ENCODE measurements around the gene ZNF628.

DNA sequence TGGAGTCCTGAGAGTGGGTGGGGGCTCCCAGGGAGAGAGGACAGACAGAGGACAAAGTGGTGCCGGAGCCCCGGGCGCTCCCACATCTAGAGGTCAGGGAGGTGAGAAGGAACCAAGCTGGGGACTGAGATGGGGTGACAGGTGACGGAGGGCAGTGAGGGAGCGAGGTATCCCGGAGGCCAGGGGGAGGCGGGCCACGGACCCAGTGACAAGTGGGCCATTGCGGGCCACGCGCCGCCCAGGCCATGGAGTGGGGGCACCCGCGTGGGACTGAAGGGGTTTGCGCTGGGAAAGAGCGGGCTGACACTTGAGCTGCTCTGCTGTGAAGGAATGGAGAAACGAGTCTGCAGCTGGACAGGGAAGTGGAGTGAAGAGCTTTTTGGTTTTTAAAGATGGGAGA, 2.6 kb downstream of the ZNF628 start:
- TF ChIP-seq GATA2 (IDR thresholded peaks at IDR 0.05; ENCODE audit: low read depth, low read length) (no peak), GATA3 (IDR thresholded peaks at IDR 0.05; ENCODE audit: low read depth, low read length) (no peak)
